ENCODE results near the gene NFYA. TPM values are rescaled to one million over a fixed set of nuclear protein-coding genes. Genes with fewer than 3 reads are reported as not detected.
A peak's percentile ranks its signal among the peaks of the same experiment; 100 is the strongest.

NFYA gene
- total RNA-seq, 1 donor from 2014 or later: 23.9 TPM

GRCh38 chr6:41122918-41123317 is 50.1 kb downstream of the NFYA start:
- ATAC-seq (peak; percentile 50), DNase-seq (no peak)
- intact Hi-C loops (cut with DNase I): no loop called here
- no peaks in the 10 kb centered on the region for H3K4me1 ChIP-seq
- no peaks in the 10 kb centered on the region for H3K27me3 ChIP-seq
- H3K36me3 ChIP-seq: no peaks in the 10 kb centered on the region
- no peak overlapping the region for H3K27ac ChIP-seq
- no peak overlapping the region for H3K4me3 ChIP-seq
- no peaks in the 10 kb centered on the region for H3K9me3 ChIP-seq
- no peak for TF ChIP-seq CTCF (IDR thresholded peaks at IDR 0.05)

- no peak for TF ChIP-seq CTCF (IDR thresholded peaks at IDR 0.05)
- Histone ChIP-seq H3K27ac (no peak overlapping the region), H3K27me3 (no peaks in the 10 kb centered on the region), H3K9me3 (no peaks in the 10 kb centered on the region), H3K4me1 (no peaks in the 10 kb centered on the region), H3K36me3 (no peaks in the 10 kb centered on the region), H3K4me3 (no peak overlapping the region)
- intact Hi-C loops (cut with DNase I): no loop called here
- DNase-seq: no peak
- no peak for ATAC-seq
These were observed 52.5 kb downstream of the NFYA start for GRCh38 chr6:41125282-41125681.

- intact Hi-C loops (cut with DNase I): no loop called here
These were observed 59.5 kb downstream of the NFYA start for GRCh38 chr6:41132254-41132653.

GRCh38 chr6:41135062-41135832 is 62.5 kb downstream of the NFYA start:
- H3K4me3 ChIP-seq: no peak overlapping the region
- no peak for ATAC-seq
- no peak overlapping the region for H3K27ac ChIP-seq
- peaks cover 17% of the 10 kb centered on the region for H3K36me3 ChIP-seq
- no peaks in the 10 kb centered on the region for H3K27me3 ChIP-seq
- no peaks in the 10 kb centered on the region for H3K4me1 ChIP-seq
- no peak for DNase-seq
- intact Hi-C loops (cut with DNase I): no loop called here
- no peaks in the 10 kb centered on the region for H3K9me3 ChIP-seq
- TF ChIP-seq CTCF (IDR thresholded peaks at IDR 0.05): no peak

More at GRCh38 chr6:41132254-41132653, 59.5 kb downstream of the NFYA start:
- peaks cover 14% of the 10 kb centered on the region for H3K36me3 ChIP-seq
- H3K9me3 ChIP-seq: no peaks in the 10 kb centered on the region
- no peaks in the 10 kb centered on the region for H3K27me3 ChIP-seq
- ATAC-seq (no peak), DNase-seq (no peak)
- H3K27ac ChIP-seq: no peak overlapping the region
- no peaks in the 10 kb centered on the region for H3K4me1 ChIP-seq
- no peak overlapping the region for H3K4me3 ChIP-seq
- TF ChIP-seq CTCF (IDR thresholded peaks at IDR 0.05): no peak

- Histone ChIP-seq H3K27ac (no peak overlapping the region), H3K36me3 (peaks cover 17% of the 10 kb centered on the region)
These were observed 64.1 kb downstream of the NFYA start for GRCh38 chr6:41136911-41137310.

More at GRCh38 chr6:41136911-41137310, 64.1 kb downstream of the NFYA start:
- no peaks in the 10 kb centered on the region for H3K9me3 ChIP-seq
- intact Hi-C loops (cut with DNase I): no loop called here
- DNase-seq (no peak), ATAC-seq (no peak)
- no peak for TF ChIP-seq CTCF (IDR thresholded peaks at IDR 0.05)
- H3K4me3 ChIP-seq: no peak overlapping the region
- no peaks in the 10 kb centered on the region for H3K27me3 ChIP-seq
- H3K4me1 ChIP-seq: no peaks in the 10 kb centered on the region

Measured in upper lobe of right lung (tissue), 1 donor.